Measurements from ENCODE around the gene PKIG.
"Not testable (repeated sequence)": the region's sequence is repeated elsewhere in the genome, so short reads cannot be mapped to it uniquely, and the experiment has no call there.

Gene PKIG

DNA sequence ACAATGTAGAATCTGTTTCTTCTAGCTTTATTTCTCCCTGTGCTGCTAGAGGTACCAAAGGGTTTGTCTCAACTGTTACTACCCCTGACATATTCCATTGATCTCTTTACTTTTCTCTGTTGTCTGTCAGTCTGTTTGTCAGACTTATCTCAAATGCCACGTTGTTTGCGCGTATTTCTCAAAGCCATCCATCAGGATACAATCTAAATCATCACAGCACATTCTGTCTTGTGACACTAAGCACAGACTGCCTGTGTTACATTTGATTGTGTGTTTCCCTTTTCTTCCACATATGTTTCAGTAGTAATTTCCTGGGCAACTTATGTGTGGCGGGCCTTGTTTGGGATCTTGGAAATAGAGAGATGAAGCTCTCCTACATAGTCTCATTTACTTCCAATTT, 30.3 kb upstream of the PKIG start:
- DNase-seq = no peak
- TF ChIP-seq, protein P1, sequence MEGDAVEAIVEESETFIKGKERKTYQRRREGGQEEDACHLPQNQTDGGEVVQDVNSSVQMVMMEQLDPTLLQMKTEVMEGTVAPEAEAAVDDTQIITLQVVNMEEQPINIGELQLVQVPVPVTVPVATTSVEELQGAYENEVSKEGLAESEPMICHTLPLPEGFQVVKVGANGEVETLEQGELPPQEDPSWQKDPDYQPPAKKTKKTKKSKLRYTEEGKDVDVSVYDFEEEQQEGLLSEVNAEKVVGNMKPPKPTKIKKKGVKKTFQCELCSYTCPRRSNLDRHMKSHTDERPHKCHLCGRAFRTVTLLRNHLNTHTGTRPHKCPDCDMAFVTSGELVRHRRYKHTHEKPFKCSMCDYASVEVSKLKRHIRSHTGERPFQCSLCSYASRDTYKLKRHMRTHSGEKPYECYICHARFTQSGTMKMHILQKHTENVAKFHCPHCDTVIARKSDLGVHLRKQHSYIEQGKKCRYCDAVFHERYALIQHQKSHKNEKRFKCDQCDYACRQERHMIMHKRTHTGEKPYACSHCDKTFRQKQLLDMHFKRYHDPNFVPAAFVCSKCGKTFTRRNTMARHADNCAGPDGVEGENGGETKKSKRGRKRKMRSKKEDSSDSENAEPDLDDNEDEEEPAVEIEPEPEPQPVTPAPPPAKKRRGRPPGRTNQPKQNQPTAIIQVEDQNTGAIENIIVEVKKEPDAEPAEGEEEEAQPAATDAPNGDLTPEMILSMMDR (IDR thresholded peaks at IDR 0.05; ENCODE audit: low read depth, low read length) = no peak
- Histone ChIP-seq H3K4me3 (ENCODE audit: low read depth, low read length) (no peak overlapping the region), H3K27me3 (ENCODE audit: insufficient read depth, low read depth, severe bottlenecking) (no peaks in the 10 kb centered on the region), H3K36me3 (no peaks in the 10 kb centered on the region), H3K27ac (no peak overlapping the region), H3K9me3 (ENCODE audit: severe bottlenecking) (no peaks in the 10 kb centered on the region)

DNA sequence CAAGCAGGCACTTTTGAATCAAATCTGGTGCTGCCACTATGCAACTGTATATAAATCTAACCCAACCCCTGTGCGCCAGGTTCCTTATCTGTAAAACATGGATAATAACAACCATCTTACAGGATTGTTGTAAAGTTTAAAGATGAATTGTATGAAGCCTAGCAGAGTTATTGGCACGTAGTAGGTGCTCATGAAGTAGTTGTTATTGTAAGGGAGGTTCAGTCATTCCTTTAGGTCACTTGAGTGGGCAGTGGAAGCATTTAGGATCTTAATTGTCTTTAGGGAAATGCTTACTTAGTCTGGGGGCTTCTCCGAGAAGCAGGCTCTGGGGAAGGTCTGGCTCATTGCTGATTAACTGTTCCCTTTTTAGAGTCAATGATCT, 29.8 kb upstream of the PKIG start:
- DNase-seq = no peak
- H3K27me3 ChIP-seq (ENCODE audit: insufficient read depth, low read depth, severe bottlenecking) = no peaks in the 10 kb centered on the region
- no peak overlapping the region for H3K4me3 ChIP-seq (ENCODE audit: low read depth, low read length)
- TF ChIP-seq, protein P1 (IDR thresholded peaks at IDR 0.05; ENCODE audit: low read depth, low read length) = no peak
- no peaks in the 10 kb centered on the region for H3K36me3 ChIP-seq
- H3K27ac ChIP-seq = no peak overlapping the region
- no peaks in the 10 kb centered on the region for H3K9me3 ChIP-seq (ENCODE audit: severe bottlenecking)

DNA sequence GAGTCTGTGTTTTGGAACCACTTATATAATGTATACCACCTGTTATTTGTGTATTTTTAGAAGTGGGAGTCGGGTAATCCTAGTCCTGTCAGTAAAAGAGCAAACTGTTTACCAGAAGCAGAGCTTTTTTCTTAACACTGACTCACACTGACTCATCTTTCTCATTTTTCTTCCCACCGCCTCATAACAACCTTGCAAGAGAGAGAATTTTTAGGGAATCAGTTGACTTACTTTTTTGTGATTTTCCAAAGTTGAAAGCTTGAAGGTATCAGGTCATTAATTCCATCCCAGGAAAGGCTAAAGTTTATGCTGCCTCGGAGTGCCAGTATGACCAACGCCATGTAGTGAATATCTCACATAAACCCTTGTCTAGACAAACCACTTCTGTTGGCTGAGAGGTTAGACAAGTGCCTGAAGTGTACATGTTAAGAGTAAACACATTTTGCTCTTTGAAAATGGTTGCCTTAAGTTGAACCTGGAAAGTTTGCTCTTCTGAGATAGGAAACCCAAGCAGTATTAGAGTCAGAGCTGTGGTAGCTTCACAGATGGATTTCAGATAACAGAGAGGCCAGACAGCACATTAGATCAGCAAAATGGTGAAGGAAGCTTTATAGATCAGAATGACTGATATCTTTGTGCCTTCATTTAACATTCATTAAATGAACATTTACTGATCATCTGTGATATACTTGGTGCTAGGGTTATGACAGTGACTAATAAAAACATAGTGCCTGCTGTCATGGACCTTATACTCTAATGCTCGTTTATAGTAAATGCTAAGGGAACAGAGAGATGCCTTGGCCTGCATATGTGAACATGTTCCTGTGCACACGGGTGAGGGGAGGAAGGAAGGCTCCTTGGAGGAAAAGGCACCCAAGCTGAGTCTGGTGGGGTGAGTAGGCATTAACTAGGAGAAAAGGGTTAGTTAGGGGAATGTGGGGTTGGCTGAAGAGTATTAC, 29.1 kb upstream of the PKIG start:
- no peak overlapping the region for H3K27ac ChIP-seq
- H3K4me3 ChIP-seq (ENCODE audit: low read depth, low read length) = no peak overlapping the region
- no peaks in the 10 kb centered on the region for H3K9me3 ChIP-seq (ENCODE audit: severe bottlenecking)
- TF ChIP-seq, protein P1 (IDR thresholded peaks at IDR 0.05; ENCODE audit: low read depth, low read length) = no peak
- H3K27me3 ChIP-seq (ENCODE audit: insufficient read depth, low read depth, severe bottlenecking) = no peaks in the 10 kb centered on the region
- H3K36me3 ChIP-seq = no peaks in the 10 kb centered on the region
- no peak for DNase-seq

DNA sequence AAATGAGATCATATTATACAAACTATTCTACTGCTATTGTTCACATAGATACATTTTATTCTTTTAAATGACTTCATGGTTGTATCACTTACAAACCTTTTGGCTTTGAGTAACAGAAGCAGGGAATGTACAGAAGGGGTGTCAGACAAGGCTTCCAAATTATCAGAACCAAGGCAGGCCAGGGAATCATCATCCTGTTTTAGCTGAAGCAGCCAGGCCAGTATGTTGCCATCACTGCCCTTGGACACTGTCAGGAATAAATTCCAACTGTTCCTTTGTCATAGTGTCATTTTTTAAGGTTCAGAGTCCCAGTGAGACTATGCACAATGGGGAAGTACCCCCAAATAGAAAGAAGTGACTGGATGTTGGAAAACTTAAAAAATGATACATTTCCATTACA, 23.1 kb upstream of the PKIG start:
- DNase-seq = no peak
- H3K4me3 ChIP-seq (ENCODE audit: low read depth, low read length) = no peak overlapping the region
- no peaks in the 10 kb centered on the region for H3K9me3 ChIP-seq (ENCODE audit: severe bottlenecking)
- TF ChIP-seq, protein P1 (IDR thresholded peaks at IDR 0.05; ENCODE audit: low read depth, low read length) = no peak
- no peaks in the 10 kb centered on the region for H3K27me3 ChIP-seq (ENCODE audit: insufficient read depth, low read depth, severe bottlenecking)
- no peak overlapping the region for H3K27ac ChIP-seq
- H3K36me3 ChIP-seq = no peaks in the 10 kb centered on the region

DNA sequence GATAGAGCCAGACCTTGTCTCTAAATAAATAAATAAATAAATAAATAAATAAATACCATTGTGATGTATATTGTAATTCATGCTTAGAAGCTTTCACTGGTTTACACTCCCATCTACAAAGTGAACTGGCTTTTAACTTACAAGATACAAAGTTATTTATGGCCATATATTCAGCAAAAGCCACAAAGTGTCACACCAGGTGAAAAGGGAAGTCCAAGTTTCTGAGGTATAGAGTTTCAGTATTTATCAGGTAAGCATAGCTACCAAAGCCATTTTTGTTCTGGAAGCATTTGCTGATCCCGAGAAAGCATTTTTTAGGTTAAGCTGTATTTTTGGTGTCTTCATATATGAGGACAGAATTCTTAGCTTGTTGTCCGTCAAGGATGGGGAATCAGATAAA, 22.1 kb upstream of the PKIG start:
- no peak for DNase-seq
- Histone ChIP-seq H3K9me3 (ENCODE audit: severe bottlenecking) (no peaks in the 10 kb centered on the region), H3K36me3 (no peaks in the 10 kb centered on the region), H3K4me3 (ENCODE audit: low read depth, low read length) (no peak overlapping the region), H3K27ac (no peak overlapping the region), H3K27me3 (ENCODE audit: insufficient read depth, low read depth, severe bottlenecking) (no peaks in the 10 kb centered on the region)
- TF ChIP-seq, protein P1 (IDR thresholded peaks at IDR 0.05; ENCODE audit: low read depth, low read length) = no peak

DNA sequence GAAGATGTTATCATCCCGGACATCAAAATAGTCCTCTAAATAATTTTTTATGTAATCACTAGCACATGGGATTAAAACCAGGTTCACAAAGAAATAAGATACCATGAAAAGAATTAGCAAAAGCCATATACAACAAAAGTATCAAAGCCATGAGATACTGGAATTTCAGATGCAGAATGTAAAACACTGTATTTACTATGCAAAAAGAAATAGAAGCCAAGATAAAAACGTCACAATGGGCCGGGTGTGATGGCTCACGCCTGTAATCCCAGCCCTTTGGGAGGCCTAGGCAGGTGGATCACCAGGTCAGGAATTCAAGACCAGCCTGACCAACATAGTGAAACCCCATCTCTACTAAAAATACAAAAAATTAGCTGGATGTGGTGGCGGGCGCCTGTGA, 21.6 kb upstream of the PKIG start:
- not testable (repeated sequence) for H3K9me3 ChIP-seq (ENCODE audit: severe bottlenecking); DNase-seq; H3K27me3 ChIP-seq (ENCODE audit: insufficient read depth, low read depth, severe bottlenecking); H3K36me3 ChIP-seq; H3K27ac ChIP-seq; H3K4me3 ChIP-seq (ENCODE audit: low read depth, low read length)
